KBM-7 (cell line): ENCODE data around the gene NEU4.
"Not testable (repeated sequence)": the region's sequence is repeated elsewhere in the genome, so short reads cannot be mapped to it uniquely, and the experiment has no call there.

Experiments
- DNase-seq: peaks from one replicate; pipeline ENCODE4 v3.0.0-alpha.2; 2015
- in situ Hi-C: fragments of 300-500 bp; cut with MboI; formaldehyde crosslinking; loops from 2 replicates; pipeline ENCODE4 v1.14.3; 2020; ENCODE audit warnings: low sequenced_read_pairs, low pct_unique_long_range_greater_than_20kb, mixed read lengths

NEU4 gene

GRCh38 chr2:241811201-241811951, 2.4 kb downstream of the NEU4 start:
- in situ Hi-C loops: no loop called here
- no peak for DNase-seq

DNA sequence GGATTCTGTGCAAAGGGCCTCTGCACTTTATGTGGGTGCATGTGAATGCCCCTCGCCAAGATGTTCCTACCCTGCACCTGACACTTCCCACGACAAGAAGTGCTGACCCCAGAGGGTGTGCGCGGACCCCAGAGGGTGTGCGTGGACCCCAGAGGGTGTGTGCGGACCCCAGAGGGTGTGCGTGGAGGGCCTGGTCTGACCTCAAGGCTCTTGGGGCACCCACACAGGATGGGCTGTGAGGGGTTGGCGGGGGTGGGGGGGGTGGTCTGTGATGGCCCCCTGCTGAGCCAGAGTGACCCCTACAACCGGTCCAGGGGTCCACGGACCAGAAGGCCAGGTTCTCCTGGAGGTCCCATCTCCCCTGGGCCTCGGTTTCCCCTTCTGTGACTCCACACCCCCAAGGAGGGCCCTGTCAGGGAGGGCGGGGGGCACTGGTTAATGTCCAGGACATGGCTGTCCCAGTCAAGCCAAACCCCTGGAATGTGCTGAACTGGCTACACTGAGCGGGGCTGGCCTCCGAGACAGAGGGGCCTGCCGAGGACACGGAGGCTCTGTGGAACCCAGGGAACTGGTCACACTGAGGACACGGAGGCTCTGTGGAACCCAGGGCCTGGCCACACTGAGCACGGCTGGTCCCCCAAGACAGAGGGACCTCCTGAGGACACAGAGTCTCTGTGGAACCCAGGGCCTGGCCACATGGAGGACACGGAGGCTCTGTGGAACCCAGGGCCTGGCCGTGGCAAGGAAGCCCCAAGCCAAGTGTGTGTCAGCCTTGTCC, 3.1 kb downstream of the NEU4 start:
- no peak for DNase-seq
- in situ Hi-C loops: no loop called here

- in situ Hi-C loops: no loop called here
- no peak for DNase-seq
These were observed 4.0 kb downstream of the NEU4 start for GRCh38 chr2:241812730-241813643.

DNA sequence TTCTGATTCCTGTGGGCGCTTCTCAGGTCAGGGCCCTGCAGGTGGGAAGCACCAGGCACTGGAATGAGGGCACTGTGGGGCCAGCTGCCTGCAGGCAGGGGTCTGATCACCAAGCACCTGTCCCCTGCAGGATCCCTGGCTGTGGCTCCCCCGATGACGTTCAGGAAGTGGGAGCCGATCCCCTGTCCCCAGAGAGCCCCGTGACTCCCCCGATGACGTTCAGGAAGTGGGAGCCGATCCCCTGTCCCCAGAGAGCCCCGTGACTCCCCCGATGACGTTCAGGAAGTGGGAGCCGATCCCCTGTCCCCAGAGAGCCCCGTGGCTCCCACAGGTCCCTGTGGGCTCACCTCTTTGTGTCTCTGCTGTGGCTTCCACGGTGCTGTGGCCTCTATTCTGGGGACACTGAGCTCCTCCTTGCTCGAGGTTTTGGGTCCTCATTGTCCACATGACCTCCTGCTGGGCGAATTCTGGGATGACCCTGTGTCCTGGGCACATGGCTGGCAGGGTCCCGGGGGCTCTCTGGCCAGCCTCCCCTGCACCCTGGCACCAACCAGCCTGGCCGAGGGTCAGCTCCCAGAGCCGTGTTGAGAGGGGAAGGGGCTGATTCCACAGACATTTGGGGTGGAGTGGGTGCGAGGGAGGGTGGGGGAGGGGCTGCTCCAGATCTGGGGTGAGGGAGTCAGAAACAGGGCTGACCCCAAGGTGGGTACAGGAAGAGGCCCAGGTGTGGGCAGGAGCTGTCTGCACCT, 4.8 kb downstream of the NEU4 start:
- DNase-seq: no peak
- in situ Hi-C loops: no loop called here

GRCh38 chr2:241814393-241814642, 5.3 kb downstream of the NEU4 start:
- in situ Hi-C loops: no loop called here

DNA sequence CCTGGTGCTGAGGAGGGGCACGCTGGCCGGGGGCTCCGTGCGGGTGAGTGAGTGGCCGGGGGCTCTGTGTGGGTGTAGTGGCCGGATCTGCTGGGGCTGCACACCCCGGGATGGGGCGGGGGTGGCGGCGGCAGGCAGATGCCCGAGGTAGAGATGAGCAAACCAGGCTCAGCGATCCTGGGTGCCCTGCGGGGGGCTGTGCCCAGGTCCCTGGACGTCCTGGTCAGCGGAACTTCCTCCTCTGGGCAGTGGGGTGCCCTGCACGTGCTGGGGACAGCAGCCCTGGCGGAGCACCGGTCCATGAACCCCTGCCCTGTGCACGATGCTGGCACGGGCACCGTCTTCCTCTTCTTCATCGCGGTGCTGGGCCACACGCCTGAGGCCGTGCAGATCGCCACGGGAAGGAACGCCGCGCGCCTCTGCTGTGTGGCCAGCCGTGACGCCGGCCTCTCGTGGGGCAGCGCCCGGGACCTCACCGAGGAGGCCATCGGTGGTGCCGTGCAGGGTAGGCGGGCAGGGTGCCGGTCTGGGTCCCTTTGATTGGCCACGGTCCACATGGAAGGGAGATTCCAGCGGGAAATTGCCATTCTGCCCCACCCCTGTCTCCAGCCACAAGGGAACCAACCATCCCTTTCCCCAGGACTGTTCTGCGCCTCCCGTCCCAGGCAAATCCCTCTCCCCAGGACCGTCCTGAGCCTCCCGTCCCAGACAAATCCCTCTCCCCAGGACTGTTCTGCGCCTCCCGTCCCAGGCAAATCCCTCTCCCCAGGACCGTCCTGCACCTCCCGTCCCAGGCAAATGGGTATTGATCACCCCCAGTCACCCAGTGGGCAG, 5.9 kb downstream of the NEU4 start:
- in situ Hi-C loops: no loop called here
- no peak for DNase-seq

More at GRCh38 chr2:241814393-241814642, 5.3 kb downstream of the NEU4 start:
- DNase-seq: no peak

DNA sequence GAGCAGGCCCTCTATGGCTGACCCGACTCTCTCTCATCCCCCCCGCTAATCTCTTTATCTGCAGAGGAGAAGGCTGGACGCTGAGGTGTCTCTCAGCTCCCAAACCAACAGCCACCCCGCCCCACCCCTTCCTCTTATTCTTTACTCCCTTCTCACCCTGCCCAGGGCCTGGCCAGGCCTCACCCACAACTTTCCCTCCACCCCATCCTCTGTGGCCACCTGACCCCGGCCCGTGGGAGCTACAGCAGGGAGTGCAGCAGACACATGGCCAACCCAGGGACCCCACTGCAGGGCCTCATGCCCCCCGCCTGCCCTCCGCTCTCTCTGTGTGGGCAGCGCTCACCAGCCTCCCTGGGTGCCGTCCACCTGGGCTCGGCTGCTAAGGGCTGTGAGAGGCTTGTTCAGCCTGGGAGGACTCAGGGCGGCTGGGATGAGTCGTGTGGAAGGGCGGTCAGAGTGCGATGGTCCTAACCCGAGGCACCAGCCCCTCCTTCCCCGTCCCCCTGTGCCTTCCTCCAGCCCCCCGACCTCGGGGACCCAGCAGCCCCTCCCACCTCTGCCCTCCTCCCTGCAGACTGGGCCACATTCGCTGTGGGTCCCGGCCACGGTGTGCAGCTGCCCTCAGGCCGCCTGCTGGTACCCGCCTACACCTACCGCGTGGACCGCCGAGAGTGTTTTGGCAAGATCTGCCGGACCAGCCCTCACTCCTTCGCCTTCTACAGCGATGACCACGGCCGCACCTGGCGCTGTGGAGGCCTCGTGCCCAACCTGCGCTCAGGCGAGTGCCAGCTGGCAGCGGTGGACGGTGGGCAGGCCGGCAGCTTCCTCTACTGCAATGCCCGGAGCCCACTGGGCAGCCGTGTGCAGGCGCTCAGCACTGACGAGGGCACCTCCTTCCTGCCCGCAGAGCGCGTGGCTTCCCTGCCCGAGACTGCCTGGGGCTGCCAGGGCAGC, 6.8 kb downstream of the NEU4 start:
- in situ Hi-C loops: no loop called here
- no peak for DNase-seq

- DNase-seq: no peak
- in situ Hi-C loops: no loop called here
These were observed 7.6 kb downstream of the NEU4 start for GRCh38 chr2:241816431-241817121.

DNA sequence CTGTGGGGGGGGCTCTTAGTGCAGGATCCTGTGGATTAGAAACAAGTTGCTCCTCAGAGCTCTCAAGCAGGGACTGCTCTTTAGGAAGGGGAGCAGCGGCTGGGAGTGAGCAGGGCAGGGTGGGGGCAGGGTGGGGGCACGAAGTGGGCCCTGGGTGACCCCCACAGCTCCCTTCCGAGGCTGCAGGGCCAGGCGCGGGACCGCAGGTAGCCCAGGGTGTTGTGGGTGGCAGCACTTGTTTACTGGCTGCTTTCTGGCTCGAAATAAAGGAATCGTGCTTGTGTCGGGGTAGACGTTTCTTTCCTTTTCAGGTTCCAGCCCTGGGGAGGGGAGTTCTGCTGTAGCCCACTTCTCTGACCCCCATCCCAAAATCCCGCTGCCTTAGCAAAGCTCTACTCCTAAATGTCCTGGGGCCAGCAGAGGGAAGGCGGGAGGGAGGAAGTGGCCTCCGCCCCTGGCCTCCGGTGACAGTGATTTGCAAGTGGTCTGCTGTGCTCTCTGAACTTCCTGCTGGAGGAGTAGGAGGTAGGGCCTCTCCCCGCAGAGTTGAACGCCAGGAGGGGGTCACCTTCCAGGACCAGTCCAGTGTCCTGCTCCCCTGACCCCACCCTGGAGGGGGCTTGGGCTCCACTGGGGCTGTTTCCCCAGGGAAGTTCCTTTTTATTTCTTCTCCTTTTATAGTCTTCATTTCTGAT, 8.3 kb downstream of the NEU4 start:
- in situ Hi-C loops: no loop called here
- DNase-seq: no peak

- DNase-seq, in situ Hi-C loops: not testable (repeated sequence)
These were observed 8.8 kb downstream of the NEU4 start for GRCh38 chr2:241817821-241818215.

DNA sequence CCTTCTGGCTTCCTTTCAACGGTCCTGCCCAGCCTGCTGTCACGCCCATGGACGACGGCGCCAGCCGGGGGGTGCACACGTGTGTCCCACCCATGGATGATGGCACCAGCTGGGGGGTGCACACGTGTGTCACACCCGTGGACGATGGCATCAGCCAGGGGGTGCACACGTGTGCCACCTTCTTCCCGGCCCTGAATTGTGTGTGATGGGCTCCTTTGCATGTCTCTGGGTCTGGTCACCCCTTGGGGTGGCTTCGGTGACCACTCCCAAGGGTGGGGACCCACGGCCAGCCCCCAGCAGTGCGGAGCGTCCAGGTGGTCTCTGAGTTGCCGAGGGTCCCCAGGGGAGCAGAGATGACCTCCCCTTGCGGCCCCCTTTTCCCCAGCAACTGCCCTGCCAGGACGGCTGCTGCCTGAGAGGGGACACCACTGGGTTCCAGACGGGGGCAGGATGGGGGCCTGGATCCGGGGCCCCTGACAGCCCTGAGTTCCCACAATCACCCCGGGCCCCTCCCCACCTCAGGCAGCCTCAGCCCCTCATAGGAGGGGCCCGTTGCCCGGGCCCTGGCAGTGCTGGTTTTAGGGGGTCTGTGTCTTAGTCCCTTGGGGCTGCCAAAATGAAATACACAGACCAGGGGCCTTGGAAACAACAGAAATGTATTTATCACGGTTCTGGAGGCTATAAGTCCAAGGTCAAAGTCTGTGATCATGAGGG, 9.4 kb downstream of the NEU4 start:
- in situ Hi-C loops: no loop called here
- no peak for DNase-seq

- no peak for DNase-seq
- in situ Hi-C loops: no loop called here
These were observed 9.9 kb downstream of the NEU4 start for GRCh38 chr2:241818943-241819270.

DNA sequence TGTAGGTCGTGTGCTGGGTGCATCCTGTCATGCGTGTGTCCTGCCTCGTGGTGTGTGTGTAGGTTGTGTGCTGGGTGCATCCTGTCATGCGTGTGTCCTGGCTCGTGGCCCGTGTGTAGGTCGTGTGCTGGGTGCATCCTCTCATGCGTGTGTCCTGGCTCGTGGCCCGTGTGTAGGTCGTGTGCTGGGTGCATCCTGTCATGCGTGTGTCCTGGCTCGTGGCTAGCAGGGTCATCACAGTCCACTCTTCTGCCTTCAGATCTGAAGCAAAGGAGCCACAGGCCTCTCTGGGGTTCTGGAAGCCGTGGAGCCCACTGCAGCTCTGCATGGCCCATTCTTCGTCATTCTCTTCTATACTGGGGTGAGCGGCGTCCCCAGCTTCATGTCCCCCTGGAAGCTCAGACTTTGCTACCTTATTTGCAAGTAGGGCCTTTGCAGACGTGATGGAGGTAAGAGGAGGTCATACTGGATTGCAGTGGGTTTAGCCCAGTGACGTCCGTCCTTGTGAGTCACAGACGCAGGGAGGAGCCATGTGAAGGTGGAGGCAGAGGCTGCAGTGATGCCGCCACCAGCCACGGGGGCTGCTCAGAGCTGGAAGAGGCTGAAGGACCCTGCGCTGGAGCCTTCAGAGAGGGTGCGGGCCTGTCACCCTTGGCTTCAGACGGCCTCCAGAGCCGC, 11.1 kb downstream of the NEU4 start:
- DNase-seq, in situ Hi-C loops: not testable (repeated sequence)

GRCh38 chr2:241820625-241821384, 11.8 kb downstream of the NEU4 start:
- in situ Hi-C loops: no loop called here
- no peak for DNase-seq
